GM19438 (cell line): Measurements from ENCODE around the gene TSPAN18.

Experiments
- ATAC-seq: cut with Tn5 transposase; IDR thresholded peaks from one replicate; pipeline ENCODE4 v1.9.1; 2021; ENCODE audit warnings: low read depth; ENCODE audit not compliant: unreplicated experiment

The TSPAN18 gene

GRCh38 chr11:44791316-44791925, 64.7 kb downstream of the TSPAN18 start:
- ATAC-seq = no peak

GRCh38 chr11:44792171-44792570, 65.4 kb downstream of the TSPAN18 start:
- no peak for ATAC-seq

DNA sequence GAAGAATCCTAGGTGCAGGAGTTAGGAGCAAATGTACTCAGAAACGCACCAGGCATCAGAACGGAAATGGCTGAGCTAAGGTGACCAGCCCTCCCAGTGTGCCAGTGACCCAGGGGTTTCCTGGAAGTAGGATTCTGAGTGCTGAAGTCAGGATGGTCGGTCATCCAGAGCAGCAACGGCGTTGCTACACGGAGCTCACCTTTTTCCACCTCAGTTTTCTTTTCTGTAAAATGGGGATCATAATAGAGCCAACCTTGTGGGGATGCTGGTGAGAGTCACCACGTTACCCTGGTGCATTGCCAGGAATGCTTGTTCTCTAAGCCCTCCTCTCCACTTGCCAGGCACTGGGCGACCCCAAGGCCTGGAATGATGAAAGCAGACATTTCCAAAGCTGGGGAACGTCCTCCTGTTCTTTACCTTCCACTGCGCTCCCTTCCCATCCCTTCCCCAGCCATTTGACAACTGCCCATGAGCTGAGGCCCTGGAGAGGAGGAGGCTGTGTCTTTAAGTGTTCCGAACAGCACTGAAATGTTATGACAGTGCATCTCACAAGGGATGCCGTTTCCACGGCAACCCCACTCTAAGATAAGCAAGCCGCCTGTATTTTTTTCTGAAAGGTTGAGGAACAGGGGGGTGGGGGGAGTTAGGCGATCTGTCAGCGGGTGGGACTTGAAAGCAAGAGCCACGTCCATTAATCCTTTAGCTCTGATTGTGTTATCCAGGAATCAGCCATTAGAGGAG, 66.8 kb downstream of the TSPAN18 start:
- no peak for ATAC-seq

DNA sequence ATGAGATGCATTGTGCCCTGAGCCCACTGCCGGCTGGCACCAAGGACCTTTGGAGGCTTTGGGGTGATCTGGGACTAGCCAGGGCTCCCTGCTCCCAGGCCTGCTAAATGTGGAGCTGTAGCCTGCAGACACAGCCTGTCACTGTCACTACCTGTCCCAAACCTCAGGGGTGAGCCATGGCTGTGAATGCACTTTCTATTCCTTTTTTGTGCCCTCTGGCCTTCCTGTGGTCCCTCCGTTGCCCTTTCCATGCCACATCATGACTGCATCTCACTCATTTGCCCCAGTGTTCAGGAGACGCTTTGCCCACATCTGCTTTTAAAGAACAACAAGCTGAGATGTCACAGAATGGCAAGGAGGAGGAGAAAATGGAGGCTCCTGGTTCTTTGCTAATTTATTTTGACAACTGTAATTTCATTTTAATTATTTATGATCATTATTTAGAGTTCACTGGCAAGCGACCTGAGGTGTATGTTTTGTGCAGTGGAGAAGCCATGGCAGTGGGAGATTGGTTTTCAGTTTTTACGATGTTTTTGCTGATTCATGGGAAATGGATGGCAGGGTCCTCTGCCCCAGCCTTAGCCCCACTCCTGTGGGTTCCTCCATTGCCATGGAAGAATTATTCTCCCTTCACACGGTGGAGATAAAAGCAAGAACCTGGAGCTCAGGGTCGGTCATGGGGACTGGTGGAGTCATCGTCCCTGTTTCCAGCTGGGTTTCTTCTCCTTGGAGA, 69.2 kb downstream of the TSPAN18 start:
- ATAC-seq = no peak

GRCh38 chr11:44797051-44797450, 70.3 kb downstream of the TSPAN18 start:
- ATAC-seq = no peak

DNA sequence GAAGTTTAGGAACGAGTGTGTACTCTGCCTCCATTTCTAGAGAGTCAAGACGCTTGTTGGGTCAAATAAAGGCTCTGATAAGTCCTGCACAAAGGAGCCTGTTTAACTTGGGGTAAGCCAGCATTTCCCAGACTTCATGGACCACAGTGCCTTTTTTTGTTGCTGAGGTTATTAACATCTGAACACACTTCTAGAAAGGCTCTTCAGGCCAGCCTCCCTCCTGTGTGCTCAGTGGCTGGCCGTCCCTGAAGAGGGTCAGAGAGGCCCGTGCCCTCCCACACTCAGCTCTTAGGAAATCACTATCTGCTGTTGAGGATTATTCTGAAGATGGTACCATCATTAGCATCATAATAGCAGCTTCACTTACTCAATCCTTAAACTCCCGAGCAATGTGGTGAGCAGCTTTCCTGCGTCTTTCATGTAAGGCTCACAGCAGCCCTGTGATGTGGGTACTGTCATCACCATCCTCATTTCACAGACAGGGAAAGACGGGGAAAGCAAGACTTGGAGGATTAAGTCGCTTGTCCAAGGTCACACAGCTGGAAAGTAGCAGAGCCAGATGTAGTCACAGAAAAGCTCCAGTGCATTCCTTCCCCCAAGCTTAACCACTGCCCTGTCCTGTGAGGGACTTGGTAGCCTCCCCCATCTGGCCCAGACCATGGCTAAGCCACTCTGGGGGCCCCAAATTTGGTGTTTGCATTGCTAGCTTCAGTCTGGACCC, 71.3 kb downstream of the TSPAN18 start:
- ATAC-seq = no peak

- no peak for ATAC-seq
Measured at GRCh38 chr11:44798607-44798972, 71.8 kb downstream of the TSPAN18 start.

DNA sequence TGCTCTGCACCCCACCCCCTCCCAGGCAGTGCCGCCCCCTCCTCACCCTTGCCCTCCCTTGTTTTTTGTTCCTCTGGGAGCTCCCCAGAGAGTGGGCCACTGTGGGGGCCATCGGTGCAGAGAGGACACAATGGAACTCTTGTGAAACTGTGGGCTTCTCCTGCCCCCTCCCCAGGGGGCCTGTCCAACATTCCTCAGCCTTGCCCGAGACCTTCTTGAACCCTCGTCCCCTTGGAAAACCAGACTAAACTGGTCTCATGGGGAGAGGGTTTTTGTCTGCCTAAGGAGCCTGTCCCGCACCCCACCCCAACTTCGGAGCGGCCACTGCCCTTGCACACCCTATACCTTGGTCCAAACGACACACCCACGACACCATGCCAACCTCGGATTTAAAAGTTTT, 72.2 kb downstream of the TSPAN18 start:
- ATAC-seq = no peak

DNA sequence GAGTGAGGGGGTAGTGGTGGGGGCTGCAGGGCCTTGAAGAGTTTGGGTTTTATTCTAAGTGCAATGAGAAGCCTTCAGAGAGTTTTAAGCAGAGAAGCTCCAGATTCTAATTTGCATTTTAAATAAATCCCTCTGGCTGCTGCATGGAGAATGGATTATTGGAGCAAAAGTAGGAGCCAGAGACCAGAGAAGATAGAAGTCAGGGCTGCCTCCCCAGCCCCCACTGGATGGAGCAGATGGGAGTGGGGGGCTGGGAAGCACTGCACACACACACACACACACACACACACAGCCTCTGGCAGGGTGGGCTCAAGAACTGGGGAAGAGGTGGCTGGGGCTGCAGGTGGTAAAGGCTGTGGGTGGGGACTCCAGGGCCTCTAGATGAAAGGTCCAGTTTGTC, 75.6 kb downstream of the TSPAN18 start:
- no peak for ATAC-seq

DNA sequence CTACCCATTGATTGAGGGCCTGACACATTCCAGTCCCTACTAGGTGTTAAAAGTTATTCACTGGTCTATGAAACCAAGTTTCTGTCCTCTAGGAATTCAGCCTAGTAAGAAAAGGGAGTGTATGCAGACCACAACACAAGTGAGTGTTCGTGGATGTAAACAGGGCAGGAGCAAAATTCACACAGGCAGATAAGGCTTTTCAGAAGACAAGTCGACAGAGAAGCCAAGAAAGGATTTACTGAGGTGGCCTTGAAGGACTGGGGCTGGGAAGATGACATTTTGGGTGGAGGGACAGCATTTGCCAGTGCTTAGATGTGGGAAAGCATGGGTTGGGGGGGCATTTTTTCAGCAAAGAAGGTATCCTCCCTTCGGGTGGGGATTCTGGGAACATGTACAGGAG, 76.2 kb downstream of the TSPAN18 start:
- ATAC-seq = no peak

- ATAC-seq = no peak
Measured at GRCh38 chr11:44804449-44805437, 78.0 kb downstream of the TSPAN18 start.

DNA sequence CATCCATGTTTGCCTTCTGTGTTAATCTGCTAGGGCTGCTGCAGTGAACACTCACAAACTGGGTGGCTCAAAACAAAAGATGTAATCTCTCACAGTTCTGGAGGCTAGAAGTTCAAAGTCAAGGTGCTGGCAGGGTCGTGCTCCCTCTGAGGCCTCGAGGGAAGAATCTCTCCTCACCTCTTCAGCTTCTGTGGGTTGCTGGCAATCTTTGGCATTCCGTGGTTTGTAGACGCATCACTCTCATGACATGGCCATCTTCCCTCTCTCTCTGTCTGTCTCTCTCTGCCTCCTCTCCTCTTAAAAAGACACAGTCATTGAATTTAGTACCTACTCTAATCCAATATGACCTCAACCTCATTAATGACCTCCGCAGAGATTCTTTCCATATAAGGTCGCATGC, 78.8 kb downstream of the TSPAN18 start:
- ATAC-seq = no peak

- ATAC-seq = no peak
Measured at GRCh38 chr11:44808053-44808753, 81.4 kb downstream of the TSPAN18 start.

DNA sequence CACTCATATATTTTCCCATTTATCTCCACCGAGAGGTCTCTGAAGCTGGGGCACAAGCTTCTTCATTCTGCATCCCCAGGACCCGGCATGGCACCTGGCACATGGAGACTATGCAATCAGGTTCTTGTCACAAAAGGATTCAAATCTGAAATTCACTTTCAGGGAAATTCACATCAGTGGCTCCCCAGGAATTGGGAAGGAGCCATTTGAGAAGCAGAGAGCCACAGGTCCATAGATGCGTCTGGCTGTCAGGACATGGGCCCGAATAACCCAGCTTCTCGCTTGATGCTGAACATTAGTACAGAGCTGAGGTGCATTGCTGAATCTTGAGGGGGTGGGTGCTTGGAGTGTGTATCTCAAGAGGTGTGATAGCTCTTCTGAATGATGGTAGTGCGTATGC, 82.5 kb downstream of the TSPAN18 start:
- no peak for ATAC-seq

DNA sequence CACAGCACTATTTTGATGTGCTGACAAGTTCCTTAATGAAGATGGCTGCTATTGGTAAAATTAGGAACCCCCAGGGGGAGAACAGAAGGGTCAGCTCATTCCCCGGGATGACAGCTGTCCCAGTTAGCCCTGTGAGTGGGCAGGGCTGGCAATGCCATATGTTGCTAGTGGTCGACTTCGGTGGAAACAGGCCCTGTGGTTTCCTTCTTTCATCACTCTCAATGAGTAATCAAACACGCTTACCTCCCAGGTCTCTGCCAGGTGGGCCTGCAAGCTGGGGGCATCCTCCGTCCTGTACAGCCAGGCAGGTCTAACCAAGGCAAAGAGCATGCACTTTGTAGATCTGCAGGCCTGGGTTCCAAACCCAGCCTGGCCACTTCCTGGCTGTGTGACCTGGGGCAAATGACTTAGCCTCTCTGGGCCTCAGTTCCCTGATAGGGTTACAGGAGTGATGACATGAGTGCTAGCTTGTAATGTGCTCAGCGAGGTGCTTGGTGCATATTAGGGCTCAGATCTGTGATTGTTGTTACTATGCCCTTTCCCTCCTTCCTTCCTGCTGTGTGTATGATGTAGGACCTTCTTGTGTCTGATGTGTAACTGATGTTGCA, 85.2 kb downstream of the TSPAN18 start:
- no peak for ATAC-seq

DNA sequence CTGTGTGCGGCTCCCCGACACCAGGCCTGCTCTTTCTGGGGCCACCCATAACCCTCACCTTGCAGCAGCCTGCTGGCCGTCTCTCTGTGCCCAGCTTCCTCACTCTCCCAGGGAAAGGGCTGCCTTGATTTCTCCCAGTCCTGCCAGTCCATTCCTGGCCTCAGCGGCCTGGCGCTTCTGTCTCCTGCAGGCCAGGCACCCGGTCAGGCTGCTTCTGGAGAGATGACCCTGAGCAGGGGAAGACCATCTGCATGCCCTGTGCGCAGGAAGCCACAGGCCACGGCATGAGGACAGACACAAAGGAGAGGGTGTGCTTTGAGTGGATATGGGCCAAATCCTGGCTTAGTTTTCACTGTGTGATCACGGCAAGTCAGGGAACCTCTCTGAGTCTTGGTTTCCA, 86.2 kb downstream of the TSPAN18 start:
- ATAC-seq = no peak

GRCh38 chr11:44813401-44813800, 86.6 kb downstream of the TSPAN18 start:
- no peak for ATAC-seq

- ATAC-seq = no peak
Measured at GRCh38 chr11:44814881-44815592, 88.3 kb downstream of the TSPAN18 start.
